Measurements from ENCODE around the gene LDLR. TPM values are rescaled to one million over a fixed set of nuclear protein-coding genes. Genes with fewer than 3 reads are reported as not detected.
"Not testable (repeated sequence)": the region's sequence is repeated elsewhere in the genome, so short reads cannot be mapped to it uniquely, and the experiment has no call there.

Gene LDLR
- total RNA-seq, 2 experiments from 2014 or later: 88.3 to 99.1 TPM

DNA sequence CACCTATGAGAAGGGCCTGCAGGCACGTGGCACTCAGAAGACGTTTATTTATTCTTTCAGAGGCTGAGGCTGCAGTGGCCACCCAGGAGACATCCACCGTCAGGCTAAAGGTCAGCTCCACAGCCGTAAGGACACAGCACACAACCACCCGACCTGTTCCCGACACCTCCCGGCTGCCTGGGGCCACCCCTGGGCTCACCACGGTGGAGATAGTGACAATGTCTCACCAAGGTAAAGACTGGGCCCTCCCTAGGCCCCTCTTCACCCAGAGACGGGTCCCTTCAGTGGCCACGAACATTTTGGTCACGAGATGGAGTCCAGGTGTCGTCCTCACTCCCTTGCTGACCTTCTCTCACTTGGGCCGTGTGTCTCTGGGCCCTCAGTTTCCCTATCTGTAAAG is 33.9 kb downstream of the LDLR start:
- Histone ChIP-seq H3K9me3 (ENCODE audit: low read length) (no peaks in the 10 kb centered on the region), H3K4me1 (ENCODE audit: insufficient read depth, low read length, poor library complexity, severe bottlenecking) (no peaks in the 10 kb centered on the region), H3K36me3 (ENCODE audit: insufficient read depth, low read length) (peaks cover 94% of the 10 kb centered on the region), H3K79me2 (ENCODE audit: insufficient read depth, low read depth, low read length) (0 out of 2 replicates have a peak, but pooled peaks cover 5% of the 10 kb centered on the region), H3K9me2 (ENCODE audit: insufficient read depth, low read length) (no peaks in the 10 kb centered on the region), H3K4me2 (ENCODE audit: low read length) (no peak overlapping the region), H2AFZ (ENCODE audit: low read length) (no peak overlapping the region), H4K20me1 (ENCODE audit: insufficient read depth, low read length) (no peaks in the 10 kb centered on the region), H3K27ac (ENCODE audit: low read depth, low read length, poor library complexity, severe bottlenecking) (no peak overlapping the region), H3K4me3 (ENCODE audit: low read depth, low read length, poor library complexity, severe bottlenecking) (no peak overlapping the region)
- POLR2A ChIA-PET: no interaction called here
- TF ChIP-seq, protein P1, sequence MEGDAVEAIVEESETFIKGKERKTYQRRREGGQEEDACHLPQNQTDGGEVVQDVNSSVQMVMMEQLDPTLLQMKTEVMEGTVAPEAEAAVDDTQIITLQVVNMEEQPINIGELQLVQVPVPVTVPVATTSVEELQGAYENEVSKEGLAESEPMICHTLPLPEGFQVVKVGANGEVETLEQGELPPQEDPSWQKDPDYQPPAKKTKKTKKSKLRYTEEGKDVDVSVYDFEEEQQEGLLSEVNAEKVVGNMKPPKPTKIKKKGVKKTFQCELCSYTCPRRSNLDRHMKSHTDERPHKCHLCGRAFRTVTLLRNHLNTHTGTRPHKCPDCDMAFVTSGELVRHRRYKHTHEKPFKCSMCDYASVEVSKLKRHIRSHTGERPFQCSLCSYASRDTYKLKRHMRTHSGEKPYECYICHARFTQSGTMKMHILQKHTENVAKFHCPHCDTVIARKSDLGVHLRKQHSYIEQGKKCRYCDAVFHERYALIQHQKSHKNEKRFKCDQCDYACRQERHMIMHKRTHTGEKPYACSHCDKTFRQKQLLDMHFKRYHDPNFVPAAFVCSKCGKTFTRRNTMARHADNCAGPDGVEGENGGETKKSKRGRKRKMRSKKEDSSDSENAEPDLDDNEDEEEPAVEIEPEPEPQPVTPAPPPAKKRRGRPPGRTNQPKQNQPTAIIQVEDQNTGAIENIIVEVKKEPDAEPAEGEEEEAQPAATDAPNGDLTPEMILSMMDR (conservative IDR thresholded peaks at IDR 0.05; ENCODE audit: low read length): no peak
- TF ChIP-seq EZH2phosphoT487 (IDR thresholded peaks at IDR 0.05; ENCODE audit: borderline replicate concordance, low read depth, low read length): no peak
- no TSS peak for BruUV-seq (replicated peaks)
- intact Hi-C loops (cut with micrococcal nuclease; ENCODE audit: unreplicated experiment): no loop called here
- CTCF ChIA-PET (ENCODE audit: unreplicated experiment): no interaction called here
- no peak for DNase-seq (ENCODE audit: low spot score)

GRCh38 chr19:11124157-11124556 is 34.9 kb downstream of the LDLR start:
- H3K9me2 ChIP-seq (ENCODE audit: insufficient read depth, low read length); H4K20me1 ChIP-seq (ENCODE audit: insufficient read depth, low read length); intact Hi-C loops (cut with micrococcal nuclease; ENCODE audit: unreplicated experiment); BruUV-seq (replicated peaks); H3K4me1 ChIP-seq (ENCODE audit: insufficient read depth, low read length, poor library complexity, severe bottlenecking); CTCF ChIA-PET (ENCODE audit: unreplicated experiment); H3K4me3 ChIP-seq (ENCODE audit: low read depth, low read length, poor library complexity, severe bottlenecking); H2AFZ ChIP-seq (ENCODE audit: low read length); H3K4me2 ChIP-seq (ENCODE audit: low read length); H3K27ac ChIP-seq (ENCODE audit: low read depth, low read length, poor library complexity, severe bottlenecking); DNase-seq (ENCODE audit: low spot score); H3K9me3 ChIP-seq (ENCODE audit: low read length); H3K79me2 ChIP-seq (ENCODE audit: insufficient read depth, low read depth, low read length): not testable (repeated sequence)
- H3K36me3 ChIP-seq (ENCODE audit: insufficient read depth, low read length): peaks cover 95% of the 10 kb centered on the region
- POLR2A ChIA-PET: interaction anchor here (0.6 kb wide), 1 partner anchor 143 kb away, joined by 3 read pairs; no protein-coding TSS in a partner anchor

DNA sequence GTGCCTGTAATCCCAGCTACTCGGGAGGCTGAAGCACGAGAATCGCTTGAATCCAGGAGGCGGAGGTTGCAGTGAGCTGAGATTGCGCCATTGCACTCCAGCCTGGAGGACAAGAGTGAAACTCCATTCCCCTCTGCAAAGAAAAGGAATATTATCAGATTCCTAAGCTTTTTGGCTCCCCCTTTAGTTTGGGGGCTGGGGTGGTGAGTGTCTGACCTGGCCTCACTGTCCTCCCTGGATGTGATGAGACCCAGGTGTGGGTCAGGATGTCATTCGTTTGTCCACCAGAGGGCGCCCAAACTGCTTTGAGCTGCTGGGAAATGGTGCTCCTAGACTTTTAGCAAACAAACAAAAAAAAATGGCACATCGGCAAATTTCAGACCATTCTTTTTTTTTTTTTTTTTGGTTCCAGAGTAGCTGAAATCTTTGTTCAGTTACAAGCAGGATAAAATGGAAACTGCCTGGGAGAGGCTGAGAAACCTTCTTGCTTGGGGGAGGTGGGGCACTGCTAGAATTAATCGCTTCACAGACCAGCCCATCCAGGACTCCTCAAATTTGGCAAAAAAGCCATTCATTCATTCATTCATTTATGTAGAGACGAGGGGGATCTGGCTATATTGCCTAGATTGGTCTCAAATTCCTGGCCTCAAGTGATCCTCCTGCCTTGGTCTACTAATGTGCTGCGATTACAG is 36.9 kb downstream of the LDLR start:
- Histone ChIP-seq H3K9me2 (ENCODE audit: insufficient read depth, low read length) (no peaks in the 10 kb centered on the region), H3K4me1 (ENCODE audit: insufficient read depth, low read length, poor library complexity, severe bottlenecking) (no peaks in the 10 kb centered on the region), H4K20me1 (ENCODE audit: insufficient read depth, low read length) (no peaks in the 10 kb centered on the region), H3K9me3 (ENCODE audit: low read length) (no peaks in the 10 kb centered on the region), H2AFZ (ENCODE audit: low read length) (no peak overlapping the region), H3K27ac (ENCODE audit: low read depth, low read length, poor library complexity, severe bottlenecking) (no peak overlapping the region), H3K4me2 (ENCODE audit: low read length) (no peak overlapping the region), H3K79me2 (ENCODE audit: insufficient read depth, low read depth, low read length) (0 out of 2 replicates have a peak, but pooled peaks cover 5% of the 10 kb centered on the region), H3K4me3 (ENCODE audit: low read depth, low read length, poor library complexity, severe bottlenecking) (no peak overlapping the region), H3K36me3 (ENCODE audit: insufficient read depth, low read length) (peaks cover 95% of the 10 kb centered on the region)
- no peak for TF ChIP-seq EZH2phosphoT487 (IDR thresholded peaks at IDR 0.05; ENCODE audit: borderline replicate concordance, low read depth, low read length)
- TF ChIP-seq, protein P1 (conservative IDR thresholded peaks at IDR 0.05; ENCODE audit: low read length): peak; percentile 90
- intact Hi-C loops (cut with micrococcal nuclease; ENCODE audit: unreplicated experiment): loop anchor here (2.0 kb wide), 1 partner anchor 89 kb away; no protein-coding TSS in a partner anchor
- ChIA-PET POLR2A (interaction anchor here (0.7 kb wide), 1 partner anchor 105 kb away, joined by 3 read pairs; no protein-coding TSS in a partner anchor), CTCF (ENCODE audit: unreplicated experiment) (interaction anchor here (0.5 to 1.1 kb wide), 4 partner anchors 17 to 187 kb away, joined by 3 read pairs; partner anchors contain the start of gene LDLR)
- BruUV-seq (replicated peaks): TSS peak; percentile 41
- DNase-seq (ENCODE audit: low spot score): peak; percentile 82

Data from OCI-LY7 (cell line).